Activated T-helper 9 cell treated with anti-CD3 and anti-CD28 coated beads, Interleukin-2, amount 50 U/mL, for 16 hours (primary cell): Measurements from ENCODE around the gene VAMP3.

Experiments
- DNase-seq: peaks from one replicate; pipeline ENCODE4 v3.0.0-alpha.2; 2020; ENCODE audit warnings: low read depth

The VAMP3 gene, protein sequence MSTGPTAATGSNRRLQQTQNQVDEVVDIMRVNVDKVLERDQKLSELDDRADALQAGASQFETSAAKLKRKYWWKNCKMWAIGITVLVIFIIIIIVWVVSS

DNA sequence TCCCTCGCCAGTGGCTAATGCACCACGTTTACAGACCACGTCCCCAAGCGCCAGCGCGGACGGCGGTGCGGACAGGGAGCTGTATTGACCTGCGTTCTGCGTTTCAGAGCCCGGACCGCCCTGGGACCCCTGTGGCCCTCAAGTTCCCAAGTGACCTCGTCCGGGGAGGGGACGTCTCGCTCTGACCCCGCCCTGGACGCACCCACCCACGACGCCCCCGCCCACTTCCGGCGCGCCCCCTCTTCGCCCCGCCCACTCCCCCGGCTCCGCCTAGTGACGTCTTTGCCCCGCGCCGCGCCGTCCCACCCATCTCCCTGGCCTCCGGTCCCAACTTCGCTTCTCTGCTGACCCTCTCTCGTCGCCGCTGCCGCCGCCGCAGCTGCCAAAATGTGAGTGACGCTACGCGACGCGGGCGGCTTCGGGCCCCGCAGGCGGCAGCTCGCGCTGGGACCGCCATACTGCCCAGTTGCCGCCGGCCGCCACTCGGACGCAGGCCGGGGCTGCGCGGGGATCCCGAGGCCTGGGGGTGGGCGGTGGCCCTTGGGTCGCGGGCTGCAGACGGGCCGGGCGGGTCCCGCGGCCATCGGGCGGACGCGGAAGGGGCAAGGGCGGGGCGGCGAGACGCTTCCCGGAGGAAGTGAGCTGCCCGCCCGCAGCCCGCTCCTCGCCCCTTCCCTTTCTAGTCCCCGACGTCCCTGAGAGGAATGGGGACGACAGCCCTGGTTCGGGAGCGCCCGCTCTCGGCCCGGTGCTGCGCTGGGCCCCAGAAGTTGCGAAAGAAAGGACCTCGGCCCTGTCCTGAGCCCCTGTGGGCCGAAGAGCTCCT lies at the start of gene VAMP3:
VAMP3 (plus strand) TSS at position 300 of the 826 bp plus-strand sequence; CDS start at position 388, 88 bp downstream.
- peak; percentile 83 for DNase-seq

DNA sequence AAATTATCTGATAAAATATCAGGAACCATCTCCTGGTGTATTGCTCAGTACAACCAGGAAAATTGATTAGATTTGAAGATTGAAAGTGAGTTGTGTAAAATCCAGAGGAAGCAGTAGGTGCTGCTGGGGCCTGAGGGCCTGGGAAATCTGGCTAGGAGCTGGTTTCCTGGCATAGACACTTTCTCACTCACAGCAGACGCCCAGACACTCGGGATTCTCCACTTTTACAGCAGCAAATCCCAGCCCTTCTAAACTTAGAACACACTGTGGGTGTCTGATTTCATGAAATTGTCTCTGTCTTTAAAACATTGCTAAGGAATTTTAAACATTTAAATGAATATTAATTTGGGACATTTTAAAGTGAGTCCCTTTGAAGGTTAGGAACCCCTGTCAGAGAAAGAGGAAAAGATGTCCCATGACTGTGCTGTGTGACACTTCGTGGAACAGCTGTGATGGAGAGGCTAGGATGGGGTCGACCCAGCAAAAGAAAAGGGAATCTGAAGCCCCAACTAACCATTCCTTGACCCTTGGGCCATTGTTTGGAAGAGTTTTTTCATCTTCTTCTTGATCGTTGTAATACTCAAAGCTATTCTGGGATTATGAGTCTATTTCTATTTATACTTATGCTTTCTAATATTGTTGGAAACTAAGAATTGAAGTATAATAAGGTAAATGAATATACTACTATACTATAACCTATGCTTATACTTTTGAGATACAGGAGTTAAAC lies 49.0 kb upstream of the VAMP3 start:
- no peak for DNase-seq

DNA sequence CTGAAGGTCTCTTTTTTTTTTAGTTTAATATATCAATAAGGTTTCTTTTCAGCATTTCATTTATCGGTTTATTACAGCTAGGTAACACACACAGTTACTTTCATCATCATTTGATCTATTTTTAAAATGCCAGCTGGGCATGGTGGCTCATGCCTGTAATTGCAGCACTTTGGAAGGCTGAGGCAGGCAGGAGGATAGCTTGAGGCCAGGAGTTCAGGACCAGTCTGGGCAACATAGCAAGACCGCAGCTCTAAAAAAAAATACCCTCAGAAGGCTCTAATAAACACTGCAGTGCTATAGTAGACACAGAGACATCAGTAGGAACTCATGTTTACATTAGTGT lies 48.5 kb upstream of the VAMP3 start:
- no peak for DNase-seq

DNA sequence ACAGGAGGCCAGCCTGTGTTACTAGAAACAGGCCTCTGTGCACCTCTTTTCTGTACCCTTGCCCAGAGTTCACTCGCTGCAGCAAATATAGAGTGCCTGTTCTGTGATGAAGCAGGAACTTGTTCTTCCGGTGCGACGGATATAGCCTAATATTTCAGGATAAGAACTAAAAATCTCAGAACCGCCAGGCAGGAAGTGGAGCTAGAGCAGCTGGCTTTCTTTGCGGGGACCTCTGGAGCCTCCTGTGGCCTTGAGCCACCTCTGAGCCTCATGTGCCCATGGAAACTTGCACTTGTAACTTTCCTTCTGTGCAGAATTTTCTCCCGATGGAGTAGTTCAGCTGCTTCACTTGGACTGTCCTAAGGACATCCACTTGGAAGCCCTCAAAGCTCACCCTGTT lies 44.5 kb upstream of the VAMP3 start:
- DNase-seq: no peak

DNA sequence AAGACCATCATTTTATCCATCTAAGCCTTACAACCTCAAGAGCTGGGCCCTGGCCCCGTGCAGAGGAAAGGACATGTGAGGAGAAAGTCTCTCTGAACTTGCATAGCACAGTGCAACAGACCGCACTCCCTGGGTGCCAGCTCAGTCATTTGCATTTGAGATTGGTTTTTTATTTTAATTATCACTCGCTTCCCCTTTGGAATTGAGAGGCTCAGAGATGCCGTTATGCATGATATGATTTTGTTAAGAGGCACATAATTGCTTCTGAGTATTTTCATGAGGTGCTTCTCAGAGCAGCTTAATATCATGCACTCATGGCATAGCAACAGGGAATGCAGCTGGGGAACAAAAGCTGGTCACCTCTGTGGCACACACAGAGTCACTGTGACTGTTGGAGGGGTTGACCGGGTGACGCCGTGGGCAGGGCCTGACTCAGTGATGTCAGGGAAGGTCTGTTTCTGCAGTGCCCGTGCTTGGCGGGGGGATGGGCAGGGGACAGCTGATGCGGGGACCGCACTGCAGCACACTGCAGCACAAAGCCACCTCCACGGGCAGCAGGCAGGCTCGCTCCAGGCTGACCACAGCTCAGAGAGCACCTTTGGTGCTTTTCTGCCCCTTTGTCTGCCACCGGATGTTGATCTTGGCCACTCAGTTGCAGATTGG lies 43.2 kb upstream of the VAMP3 start:
- DNase-seq: no peak

DNA sequence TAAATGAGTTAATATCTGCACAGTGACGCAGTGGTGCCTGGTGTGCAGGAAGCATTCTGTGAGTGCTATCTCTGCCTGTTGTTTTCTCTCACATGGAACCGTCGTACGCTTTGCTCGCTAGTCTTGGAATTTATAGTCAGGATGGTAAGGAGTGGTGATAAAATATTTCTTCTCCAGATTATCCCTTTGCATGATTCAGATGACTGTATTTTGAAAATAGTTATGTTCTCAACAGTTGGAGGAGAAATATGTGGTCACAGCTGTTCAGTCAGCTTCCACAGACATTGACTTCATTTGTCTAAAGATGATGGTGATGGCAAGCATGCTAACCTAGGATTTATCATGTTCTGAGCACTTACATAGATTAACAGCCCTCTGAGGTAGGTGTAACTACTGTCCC lies 41.3 kb upstream of the VAMP3 start:
- DNase-seq: no peak

DNA sequence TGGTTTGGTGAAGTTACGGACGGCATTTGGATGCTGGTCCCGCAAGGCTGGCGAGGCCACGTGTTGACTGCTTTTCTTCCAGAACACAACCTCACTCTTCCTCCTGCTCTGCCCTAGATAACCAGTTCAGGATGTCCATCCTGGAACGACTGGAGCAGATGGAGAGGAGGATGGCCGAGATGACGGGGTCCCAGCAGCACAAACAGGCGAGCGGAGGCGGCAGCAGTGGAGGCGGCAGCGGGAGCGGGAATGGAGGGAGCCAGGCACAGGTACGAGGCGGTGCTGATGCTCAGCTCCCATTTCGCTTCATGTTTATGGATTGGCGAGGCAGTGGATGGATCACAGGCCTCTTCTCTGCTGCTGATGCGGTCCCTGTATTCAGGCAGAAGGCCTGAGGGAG lies 38.8 kb upstream of the VAMP3 start:
- DNase-seq: no peak

DNA sequence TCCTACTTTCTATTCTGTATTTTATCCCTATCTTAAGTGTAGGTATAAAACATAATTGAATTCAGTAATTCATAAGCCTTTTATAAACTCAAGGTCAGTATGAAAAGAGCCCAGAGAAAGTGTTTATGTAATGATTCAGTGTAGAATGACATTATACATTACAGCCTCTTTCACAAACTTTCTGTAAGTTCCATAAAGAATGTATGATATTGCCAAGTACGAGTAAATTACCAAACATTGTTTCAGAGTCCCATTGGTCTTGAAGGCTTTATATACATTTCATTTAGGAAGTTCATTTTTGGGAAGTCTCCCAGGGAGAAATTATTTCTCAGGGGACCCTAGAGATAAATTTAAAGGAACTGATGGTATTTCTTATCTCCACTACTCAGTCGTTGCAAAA lies 37.8 kb upstream of the VAMP3 start:
- DNase-seq: no peak

DNA sequence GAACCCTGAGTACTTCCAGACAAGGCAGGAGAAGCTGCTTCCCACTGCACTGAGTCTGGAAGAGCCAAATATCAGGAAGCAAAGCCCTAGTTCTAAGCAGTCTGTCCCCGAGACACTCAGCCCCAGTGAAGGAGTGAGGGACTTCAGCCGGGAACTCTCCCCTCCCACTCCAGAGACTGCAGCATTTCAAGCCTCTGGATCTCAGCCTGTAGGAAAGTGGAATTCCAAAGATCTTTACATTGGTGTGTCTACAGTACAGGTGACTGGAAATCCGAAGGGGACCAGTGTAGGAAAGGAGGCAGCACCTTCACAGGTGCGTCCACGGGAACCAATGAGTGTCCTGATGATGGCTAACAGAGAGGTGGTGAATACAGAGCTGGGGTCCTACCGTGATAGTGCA lies 33.1 kb upstream of the VAMP3 start:
- DNase-seq: no peak

DNA sequence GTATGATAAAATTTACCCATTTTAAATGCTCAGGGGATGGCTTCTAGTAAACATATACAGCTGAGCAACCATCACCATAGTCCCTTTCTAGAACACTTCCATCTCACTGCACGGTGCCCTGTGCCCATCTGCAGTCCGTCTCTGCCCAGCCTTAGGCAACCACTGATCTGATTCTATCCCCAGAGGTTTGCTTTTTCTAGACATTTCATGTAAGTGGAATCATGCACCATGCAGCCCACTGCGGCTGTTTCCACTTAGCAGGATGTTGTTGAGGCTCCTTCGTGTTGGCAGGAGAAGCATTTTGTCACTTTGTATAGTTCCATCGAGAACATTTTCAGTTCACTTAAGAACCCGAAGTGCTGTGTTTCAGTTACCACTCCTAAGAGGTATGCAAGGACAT lies 27.8 kb upstream of the VAMP3 start:
- no peak for DNase-seq

DNA sequence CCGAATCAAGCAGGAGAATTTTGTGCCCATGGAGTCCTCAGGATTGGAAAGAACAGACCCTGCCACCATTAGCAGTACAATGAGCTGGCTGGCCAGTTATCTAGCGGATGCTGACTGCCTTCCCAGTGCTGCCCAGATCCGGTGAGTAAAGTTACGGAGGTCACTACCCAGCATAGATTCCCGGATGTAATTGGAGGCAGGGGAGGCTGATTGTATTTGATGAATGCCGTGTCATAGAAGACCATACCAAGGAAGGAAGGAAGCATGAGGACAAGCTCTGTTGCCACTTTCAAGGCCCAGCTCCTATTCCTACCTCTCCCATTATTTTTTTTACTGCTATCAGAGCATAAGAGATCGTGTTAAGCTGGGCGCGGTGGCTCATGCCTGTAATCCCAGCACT lies 26.2 kb upstream of the VAMP3 start:
- no peak for DNase-seq

DNA sequence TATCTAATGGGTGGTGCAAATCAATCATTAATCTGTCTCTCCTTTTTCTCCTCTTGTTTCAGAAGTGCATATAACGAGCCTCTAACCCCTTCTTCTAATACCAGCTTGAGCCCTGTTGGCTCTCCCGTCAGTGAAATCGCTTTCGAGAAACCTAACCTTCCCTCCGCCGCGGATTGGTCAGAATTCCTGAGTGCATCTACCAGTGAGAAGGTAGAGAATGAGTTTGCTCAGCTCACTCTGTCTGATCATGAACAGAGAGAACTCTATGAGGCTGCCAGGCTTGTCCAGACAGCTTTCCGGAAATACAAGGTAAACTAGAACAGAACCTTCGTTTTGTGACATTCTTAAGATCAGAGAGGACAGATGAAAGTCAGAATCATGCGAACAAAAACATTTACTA lies 25.3 kb upstream of the VAMP3 start:
- DNase-seq: no peak

DNA sequence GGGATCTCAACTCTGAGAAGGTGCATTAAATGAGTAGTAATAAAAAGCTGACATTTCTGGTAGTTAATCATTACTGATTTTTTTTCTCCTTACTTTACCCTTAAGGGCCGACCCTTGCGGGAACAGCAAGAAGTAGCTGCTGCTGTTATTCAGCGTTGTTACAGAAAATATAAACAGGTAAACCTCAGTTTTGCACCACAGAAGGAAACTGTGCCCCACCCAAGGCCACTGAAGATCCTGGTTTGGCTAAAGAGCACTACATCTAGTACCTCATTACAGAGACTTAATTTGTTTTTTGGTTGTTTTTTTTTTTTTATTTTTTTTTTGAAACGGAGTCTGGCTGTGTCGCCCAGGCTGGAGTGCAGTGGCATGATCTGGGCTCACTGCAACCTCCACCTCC lies 23.5 kb upstream of the VAMP3 start:
- DNase-seq: no peak

DNA sequence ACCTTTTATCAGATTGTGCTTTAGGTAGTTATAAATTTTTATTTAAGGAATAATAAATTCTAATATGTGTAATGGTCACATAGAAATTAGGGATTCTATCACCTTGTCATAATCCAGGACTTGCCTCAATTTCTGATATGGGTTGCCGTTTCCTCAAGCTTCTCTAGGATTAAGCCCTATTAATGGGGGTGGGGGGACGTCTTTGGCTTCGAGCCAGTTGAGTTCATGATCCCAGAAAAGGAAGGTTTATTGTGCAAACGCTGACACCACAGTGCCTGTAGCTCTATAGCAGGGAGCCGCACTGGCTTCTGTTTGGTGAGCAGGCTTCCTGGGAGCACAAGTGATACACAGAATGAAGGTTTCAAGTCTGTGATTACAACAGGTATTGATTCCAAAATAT lies 22.0 kb upstream of the VAMP3 start:
- no peak for DNase-seq

DNA sequence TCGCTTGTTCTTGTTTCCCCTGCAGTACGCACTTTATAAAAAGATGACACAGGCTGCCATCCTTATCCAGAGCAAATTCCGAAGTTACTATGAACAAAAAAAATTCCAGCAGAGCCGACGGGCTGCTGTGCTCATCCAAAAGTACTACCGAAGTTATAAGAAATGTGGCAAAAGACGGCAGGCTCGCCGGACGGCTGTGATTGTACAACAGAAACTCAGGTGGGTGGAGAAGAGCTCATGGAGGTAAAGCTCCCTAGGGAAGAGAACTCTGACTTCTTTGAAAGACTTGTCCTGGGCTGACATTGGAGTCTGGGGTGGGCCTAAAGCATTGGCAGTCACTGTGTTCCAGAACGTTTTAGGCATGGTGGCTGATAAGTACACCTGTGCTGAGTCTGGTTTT lies 19.9 kb upstream of the VAMP3 start:
- DNase-seq: no peak

DNA sequence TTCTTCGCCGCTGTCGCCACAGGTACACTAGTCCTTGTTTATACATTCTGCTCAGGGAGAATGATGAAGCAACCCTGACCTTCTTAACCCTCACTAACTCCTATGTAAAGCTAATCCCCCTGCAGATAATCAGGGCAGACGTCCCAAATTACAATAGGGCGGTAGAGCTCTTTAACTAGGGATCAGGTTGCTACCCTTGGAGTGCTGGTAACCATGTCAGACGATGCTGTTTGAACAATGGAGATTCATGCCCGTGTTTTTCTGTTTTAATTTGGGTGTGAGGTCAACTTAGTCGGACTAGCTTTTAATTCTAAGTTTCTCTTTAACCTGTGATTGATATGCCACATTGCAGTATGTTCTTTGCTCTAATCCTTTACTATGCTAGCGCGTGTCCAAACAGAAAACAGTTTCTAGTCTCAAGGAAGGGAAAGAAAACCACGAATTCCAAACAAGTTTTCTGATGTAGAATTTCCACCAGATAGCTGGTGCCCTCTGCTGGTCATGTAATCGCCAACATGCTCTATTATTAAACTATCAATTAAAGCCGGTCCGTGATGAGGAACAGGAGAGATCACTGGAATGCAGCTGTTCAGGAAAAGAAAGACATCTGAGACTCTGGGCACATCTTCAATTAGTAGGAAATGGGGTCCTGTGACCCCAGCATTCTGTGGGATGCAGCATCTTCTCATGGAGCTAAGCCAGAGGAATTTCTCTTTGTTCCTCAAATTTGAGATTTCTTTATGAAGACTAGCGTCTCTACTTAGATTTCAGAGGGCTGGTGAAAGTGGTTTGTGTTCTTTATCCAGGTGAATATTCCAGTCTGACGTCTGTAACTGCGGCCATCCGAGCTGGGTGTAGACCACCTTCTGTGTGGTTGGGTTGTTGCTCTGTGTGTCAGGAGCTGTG lies 18.3 kb upstream of the VAMP3 start:
- DNase-seq: peak; percentile 12

DNA sequence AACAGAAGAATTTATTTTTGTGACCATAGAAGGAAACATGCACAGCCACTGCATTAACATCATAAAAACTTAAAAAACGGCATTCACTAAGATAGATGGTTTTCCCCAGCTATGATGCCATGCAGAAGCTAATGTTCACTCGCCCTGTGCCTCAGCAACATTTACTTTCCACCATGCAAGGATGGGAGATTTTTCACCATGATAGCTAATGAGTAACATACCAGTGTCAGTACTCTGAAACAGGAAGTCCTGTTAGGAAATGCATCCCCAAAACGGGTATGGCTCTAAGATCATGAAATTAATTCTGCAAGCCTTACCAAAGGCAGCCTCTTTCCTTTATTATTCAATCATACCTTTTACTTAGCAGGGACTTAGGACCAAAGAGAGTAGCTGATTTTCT lies 17.5 kb upstream of the VAMP3 start:
- no peak for DNase-seq

DNA sequence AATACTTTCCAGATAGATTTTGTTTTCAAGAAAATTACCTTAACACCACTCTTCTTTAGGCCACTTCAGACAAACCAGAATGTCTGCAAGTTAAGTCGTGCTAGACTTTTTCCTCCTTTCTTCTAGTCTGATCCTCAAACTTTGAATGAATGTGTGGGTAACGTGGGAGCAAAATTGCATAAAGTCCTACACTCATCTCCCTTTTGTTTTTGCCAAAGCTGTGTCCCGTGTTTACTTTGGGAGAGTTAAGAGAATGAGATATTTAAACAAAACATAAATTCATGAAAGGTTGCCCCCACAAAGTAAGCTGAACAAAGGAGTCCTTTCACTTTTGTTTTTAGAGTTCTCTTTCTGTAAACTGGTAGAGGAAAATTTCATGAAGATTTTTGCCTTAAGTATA lies 16.9 kb upstream of the VAMP3 start:
- DNase-seq: no peak

DNA sequence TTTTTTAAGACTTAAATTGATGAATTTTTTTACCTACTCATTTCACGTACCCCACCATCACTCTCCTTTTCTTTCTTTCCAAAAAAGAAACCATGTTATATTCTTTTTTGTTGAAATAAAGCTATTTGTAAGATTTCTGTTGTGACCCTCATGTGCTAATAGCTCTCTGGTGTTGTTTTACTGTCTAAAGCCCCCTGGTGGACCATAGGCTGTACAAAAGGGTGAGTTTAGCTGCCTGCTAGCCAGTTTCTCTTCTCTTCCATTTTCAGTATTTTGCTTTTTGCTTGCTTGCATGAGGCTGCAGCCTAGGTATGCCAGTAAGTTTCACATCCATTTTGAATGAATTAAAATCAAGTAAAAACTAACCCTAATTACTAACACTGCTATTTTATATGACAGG lies 15.6 kb upstream of the VAMP3 start:
- no peak for DNase-seq

DNA sequence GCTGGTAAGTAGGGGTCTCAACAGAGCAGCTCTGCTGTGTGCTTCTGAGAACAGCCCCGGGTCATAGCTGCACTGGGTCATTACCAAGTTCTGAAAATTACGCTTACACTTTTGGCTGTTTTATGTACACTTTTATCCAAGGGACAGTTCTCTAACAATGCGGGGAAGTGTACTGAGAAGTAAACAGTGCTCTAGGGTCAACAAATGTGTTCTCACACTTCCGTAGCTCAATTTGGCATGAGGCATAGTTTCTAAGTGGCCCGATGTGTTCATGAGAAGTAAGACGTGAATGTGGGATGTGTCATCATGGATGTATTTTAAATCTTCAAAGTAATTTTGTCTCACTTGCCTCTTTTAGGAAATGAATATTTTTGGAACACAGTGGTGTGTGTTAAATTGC lies 10.9 kb upstream of the VAMP3 start:
- no peak for DNase-seq

DNA sequence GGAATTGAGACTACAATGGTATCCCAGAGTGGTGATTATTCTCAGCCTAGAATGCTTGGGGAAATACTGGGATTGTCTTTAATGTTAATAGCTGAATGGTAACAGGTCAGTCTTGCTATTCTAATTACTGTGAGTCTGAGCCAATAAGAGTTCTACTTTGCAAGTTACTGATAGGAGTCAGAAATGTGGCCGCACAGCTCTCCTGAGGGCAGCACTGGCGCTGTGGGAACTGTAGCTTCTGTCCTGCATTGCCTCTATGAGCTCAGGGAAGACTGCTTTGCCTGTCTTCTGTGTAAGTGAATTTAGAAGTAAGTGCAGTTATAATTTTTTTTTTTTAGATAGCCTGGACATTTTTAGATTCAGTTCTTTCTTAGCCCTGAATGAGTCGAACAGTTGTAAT lies 10.0 kb upstream of the VAMP3 start:
- no peak for DNase-seq

DNA sequence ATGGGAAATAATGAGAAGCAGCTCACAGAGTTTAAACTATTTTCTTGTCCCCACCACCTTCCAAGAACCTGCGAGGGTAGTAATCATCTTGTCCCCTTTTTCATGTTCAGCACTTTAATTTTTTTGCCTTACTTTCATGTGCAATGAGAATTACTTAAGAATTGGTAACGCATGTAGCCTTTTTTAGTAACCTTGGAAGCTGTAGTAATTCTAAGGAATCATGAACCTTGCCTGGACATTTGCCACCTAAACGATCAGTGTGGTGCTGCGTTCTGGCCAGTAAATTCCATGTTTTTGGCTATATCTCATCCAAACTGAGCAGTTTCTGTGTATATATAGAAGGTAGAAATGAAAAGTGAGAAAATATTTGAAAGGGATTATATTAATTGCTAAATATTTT lies 3.9 kb upstream of the VAMP3 start:
- DNase-seq: no peak
